ENCODE data around the gene PRKAG2.
"Not testable (repeated sequence)": the region's sequence is repeated elsewhere in the genome, so short reads cannot be mapped to it uniquely, and the experiment has no call there.

The PRKAG2 gene

DNA sequence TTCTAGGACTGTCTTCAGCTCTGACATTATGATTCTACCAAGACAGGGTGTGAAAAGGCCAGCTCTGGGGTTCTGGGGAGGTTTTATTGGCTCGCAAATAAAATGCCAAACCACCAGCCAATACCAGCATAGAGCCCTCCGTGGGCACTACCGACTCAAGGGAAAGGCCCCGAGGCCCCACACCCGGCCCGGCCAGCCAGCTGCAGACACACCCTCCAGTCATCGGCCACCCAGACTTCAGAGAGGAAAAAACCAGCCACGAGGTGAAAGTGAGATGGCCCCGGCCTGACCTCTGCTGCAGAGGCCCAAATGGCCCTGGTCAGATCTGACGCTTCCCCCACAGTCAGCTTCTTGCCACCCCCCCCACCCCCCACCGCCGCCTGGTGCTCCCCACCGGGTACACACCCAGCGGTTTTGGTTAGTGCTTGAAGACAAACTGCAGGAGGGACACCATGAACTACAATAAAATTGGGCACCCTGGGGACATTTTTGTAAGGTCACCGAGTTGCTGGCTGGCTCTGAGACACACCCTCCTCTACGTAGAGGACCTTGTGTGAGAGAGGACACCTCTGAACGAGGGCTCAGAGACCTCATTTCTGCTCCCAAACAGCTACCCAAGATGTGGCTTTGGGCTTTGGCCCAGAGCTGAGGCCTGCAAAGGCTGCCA is 79.9 kb downstream of the PRKAG2 start:
- DNase-seq, result no peak

- DNase-seq, result no peak
These were observed 80.6 kb downstream of the PRKAG2 start for GRCh38 chr7:151796091-151796870.

DNA sequence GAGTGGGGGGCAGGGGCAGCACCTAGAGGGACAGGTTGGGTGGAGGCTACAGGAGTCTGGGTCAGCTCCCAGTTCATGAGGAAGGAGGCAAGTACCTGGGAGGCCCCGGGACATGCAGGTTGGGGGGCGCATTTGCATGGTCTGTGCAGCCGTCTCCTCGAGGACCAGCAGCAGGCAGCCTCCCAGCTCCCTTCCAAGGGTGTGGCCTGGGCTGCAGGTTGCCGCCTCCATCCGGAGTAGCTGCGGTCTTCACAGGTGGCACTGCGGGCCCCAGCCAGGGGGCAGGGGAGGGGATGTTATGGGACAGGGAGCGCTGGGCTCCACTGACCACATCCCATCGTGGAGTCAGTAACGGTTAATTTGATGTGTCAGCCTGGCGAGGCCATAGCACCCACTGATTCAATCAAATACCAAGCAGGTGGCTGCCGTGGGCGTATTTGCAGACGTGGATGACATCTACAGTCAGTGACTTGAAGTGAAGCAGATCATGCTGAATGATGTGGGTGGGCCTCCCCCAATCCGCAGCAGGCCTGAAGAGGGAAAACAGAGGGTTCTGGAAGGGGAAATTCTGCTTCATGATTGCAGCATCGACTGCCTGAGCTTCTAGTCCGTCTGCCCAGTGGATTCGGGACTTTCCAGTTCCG is 81.6 kb downstream of the PRKAG2 start:
- DNase-seq, result no peak

DNA sequence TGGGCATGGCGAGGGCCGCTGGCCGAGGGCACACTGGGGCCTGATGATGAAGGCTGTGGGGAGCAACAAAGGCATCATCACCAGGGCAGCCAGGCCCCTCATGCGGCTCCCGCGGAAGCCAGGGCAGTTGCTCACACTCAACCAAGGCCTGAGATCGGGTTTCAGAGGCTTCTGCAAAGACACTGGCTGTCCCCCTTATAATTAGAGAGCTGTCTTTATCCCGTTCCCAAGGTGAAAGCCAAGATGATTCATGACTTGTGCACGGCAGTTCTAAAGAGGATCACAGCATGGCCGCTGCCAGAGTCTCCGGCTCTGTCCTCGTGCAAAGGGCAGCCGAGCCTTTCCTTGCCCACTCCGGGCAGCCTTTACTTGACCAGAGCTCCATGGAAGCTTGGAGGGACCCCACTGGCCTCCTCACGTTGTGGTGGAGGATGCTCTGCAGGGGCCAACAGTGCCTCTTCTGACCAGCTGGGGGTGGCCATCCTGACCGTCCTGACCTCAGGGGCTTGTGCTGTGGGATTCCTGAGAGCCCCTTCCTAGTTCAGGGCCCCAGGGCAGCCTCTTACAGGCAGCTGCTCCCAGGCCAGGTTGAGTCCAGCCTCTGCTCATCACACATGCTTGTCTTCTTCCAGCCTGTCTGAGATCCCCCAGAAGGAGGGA is 82.3 kb downstream of the PRKAG2 start:
- no peak for DNase-seq

- DNase-seq, result no peak
These were observed 82.9 kb downstream of the PRKAG2 start for GRCh38 chr7:151793991-151794507.

DNA sequence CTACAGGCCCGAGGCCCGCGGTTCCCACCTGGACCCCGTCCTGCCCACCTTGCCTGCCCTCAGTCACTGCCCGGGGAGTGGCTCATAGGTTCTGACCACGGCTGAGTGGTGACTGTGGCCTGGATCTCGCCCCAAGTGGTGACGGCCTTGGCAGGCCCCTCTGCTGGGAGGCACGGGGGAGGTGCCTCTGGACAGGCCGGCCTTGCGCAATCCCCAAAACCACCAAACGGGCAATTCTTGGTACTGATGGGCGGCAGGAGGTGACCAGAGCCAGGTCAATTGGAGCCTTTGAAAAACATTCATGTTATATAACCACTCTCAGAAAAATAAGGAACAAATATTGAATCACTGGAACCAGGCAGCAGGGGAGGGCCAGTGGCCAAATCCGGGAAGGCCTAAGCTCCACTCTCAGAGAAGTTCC is 83.4 kb downstream of the PRKAG2 start:
- no peak for DNase-seq

DNA sequence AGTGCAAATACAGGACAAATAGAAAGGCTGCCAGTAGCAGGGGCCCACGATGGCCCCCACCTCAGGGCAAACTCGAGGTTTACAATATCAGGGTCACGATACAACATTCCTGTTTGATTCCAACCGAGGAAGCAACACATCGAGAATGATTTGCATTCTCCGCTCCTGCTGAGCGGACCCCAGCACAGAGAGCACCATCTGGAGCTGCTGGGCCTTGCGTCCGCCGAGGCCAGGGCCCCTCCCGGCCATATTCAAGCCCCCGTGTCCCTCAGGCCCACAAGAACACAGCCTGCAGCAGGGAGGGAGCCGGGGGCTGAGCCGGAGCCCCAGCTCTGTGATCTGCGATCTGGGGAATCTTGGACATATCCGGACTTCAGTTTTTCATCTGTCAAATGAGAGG is 84.3 kb downstream of the PRKAG2 start:
- no peak for DNase-seq

- DNase-seq, result no peak
These were observed 84.8 kb downstream of the PRKAG2 start for GRCh38 chr7:151792086-151792485.

DNA sequence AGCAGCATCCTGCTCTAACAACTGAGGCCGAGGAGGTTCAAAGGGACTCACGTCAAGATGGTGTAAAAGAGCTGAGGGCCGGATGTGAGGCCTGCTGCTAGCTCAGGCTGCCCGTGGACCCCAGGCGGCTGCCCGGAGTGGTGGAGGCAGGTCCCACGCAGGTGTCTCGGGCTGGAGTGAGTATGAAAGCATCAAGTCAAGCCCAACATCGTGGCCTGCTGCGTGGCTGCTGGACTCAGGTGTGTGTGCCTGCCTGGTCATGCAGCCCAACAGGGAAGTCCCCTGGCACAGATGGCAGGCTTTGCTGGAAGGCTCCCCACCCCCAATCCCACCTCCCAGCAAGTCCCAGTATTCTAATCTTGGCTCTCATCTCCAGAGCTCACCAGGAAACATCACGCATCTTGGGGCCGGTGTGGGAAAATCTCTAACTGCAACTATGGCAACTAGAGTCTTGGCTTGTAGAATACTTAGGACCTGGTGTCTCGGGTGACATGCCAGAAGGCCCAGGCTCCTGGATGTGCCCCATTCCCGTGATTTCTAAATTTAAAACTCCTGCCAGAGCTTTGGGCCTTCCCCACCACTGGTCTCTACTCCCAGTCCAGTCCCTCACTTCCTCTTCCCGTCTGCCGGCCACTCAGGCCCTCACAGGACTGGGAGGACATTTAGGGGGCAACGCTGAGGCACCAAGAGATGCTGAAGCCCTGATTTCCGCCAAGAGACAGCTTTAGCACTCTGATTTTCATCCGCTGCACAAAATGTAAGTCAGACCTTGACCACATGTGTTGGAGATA is 85.9 kb downstream of the PRKAG2 start:
- DNase-seq, result no peak

DNA sequence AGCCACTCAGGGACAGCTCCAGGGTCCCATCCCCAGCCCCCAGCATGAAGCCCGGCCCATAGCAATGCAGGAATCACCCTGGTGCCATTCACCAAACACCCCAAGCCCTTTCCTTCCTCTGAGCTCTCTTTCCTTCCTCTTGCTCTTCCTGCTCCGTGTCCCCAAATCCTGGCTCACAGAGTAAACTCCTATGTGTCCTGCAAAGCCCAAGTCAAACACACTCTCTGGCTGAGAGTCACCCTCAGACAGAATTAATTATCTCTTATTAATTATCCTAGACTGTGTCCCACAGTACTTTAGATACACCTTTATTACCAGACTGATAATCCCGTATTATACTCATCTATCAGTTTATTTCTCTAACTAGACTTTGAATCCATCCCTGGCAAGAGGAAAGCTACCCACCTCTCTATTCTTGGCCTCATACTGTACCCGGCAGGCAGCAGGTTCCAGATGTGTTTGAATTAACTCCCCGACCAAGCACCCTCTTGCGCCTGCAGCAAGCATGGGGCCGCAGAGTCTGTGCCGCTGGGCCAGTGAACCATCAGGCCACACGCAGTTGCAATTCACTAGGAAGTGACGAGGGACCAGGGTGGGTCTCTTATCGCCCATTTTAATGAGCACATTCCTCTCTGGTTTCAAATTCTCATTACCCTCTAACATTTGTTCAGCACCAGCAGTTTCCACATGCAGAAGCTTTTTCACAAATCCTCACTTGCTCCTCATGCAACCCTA is 86.7 kb downstream of the PRKAG2 start:
- DNase-seq, result no peak

- no peak for DNase-seq
These were observed 87.5 kb downstream of the PRKAG2 start for GRCh38 chr7:151789380-151789947.

- DNase-seq, result no peak
These were observed 89.6 kb downstream of the PRKAG2 start for GRCh38 chr7:151787348-151787747.

DNA sequence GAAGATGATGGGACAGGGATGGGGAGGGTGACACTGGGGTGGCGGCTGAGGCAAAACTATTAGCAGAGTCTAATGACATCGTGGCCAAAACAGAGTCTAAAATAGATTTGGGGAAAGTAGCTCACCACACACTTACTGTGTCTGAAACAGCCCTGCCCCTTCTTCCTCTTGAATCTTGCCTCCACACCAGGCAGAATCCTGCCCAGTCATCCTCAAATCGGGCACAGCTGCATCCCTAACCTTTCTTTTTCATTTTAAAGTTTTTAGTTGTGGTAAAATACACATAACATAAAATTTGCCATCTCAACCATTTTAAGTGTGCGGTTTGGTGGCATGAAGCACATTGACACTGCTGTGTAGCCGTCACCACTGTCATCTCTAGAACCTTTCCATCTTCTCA is 90.0 kb downstream of the PRKAG2 start:
- no peak for DNase-seq

GRCh38 chr7:151786241-151786640 is 90.7 kb downstream of the PRKAG2 start:
- DNase-seq, result no peak

DNA sequence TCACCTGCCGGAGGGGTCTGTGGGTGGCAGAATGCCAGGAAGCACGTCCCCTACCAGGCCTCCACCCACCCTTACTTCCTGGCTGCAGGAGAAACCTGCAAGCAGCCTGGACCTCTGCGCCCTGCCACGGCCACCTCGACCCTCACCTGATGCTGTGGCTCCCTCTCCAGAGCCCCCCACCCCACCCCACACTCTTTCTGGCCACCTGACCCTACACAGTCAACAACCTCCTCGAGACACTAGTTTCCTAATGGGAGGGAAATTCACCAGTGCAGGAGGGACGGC is 91.3 kb downstream of the PRKAG2 start:
- DNase-seq, result no peak

GRCh38 chr7:151784853-151785680 is 91.8 kb downstream of the PRKAG2 start:
- no peak for DNase-seq

- DNase-seq, result no peak
These were observed 92.8 kb downstream of the PRKAG2 start for GRCh38 chr7:151783958-151784575.

DNA sequence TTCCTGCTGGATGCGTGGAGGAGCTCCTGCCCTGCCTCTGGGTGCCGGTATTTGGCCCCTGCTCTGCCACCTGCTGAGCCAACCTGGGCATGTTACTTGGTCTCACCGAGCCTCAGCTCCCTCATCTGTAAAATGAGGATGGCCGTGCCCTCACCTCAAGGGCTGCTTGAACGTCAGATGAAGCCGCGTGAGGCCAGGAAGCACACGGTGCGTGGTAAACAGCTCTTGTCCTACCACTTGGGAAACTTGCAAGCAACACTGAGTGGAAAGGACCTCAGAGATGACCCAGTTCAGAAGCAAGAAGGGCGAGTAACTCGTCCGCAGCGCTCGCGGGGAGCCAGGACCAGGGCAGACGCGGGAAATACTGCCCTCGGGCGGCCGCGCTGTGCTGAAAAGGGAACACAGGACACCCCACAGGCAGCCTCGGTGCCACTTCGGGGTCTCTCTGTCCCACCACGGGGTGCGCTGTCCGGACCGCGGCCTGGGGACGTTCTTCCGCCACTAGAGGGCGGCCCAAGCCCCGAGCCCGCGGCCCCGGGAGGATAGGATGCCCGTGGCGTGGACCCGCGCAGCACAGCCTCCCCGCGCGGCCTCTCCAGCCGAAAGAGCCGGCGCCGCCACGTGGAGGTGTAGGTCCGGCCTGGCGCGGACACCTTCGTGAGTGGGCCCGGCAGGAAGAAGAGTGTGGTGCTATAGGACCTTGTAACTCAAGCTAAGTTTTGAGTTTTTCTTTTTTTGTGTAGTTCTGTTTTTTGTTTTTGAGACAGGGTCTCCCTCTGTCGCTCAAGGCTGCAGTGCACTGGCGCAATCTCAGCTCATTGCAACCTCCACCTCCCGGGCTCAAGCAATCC is 94.1 kb downstream of the PRKAG2 start:
- DNase-seq, result no peak

- DNase-seq, result not testable (repeated sequence)
These were observed 94.7 kb downstream of the PRKAG2 start for GRCh38 chr7:151782256-151782597.

All from SIG-M5 (cell line).